SK-N-MC (cell line): ENCODE data around the gene SMAD3.

Experiments
- EZH2 ChIP-seq: fragments of 200-600 bp; sonication (generic); IDR thresholded peaks from one replicate; pipeline ENCODE4 v1.6.1; 2017; ENCODE audit warnings: antibody characterized with exemption
- FOXP2 ChIP-seq: optimal IDR thresholded peaks from 2 replicates; pipeline ENCODE3; 2011; ENCODE audit warnings: mild to moderate bottlenecking, moderate library complexity; ENCODE audit not compliant: insufficient read depth; ENCODE audit errors: extremely low read length, control extremely low read depth
- POLR2AphosphoS5 ChIP-seq: IDR thresholded peaks from 2 replicates; pipeline ENCODE4 v1.6.1; 2012; ENCODE audit warnings: mild to moderate bottlenecking, low read depth, low read length, borderline replicate concordance

DNA sequence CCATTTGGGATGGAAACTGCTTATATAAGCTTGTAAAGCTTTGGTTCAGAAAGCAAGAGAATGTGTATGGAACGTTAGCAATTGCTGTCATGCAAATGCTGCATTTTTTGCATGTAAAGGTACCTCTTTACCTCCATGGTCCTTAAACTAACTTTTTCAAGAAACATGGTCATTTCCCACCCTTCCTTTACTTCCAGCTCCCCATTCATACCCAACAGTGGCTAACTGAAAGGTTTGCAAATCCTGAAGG, 84.3 kb downstream of the SMAD3 start:
- TF ChIP-seq EZH2 (no peak), POLR2AphosphoS5 (no peak), FOXP2 (no peak)
